HepG2 (cell line): ENCODE results near the gene CHCHD3. TPM values are rescaled to one million over a fixed set of nuclear protein-coding genes. Genes with fewer than 3 reads are reported as not detected.

Source experiments
- ATAC-seq: fragments of 200-7000 bp; cut with Tn5 transposase; 3 replicates; pipeline ENCODE4 v1.9.1; 2020; ENCODE audit warnings: mild to moderate bottlenecking, moderate library complexity
- BruUV-seq: library from RNA; stranded (reverse); fragments of 400-500 nt; replicated peaks from 2 replicates; lab custom pipeline; 2021; lab: Mats Ljungman, UMichigan
- CTCF ChIA-PET: fragments of 300-600 bp; formaldehyde crosslinking; extraction: SDS; loops from one replicate; lab custom pipeline; 2021; ENCODE audit warnings: low total read pairs, inconsistent platforms, low intra/inter-chr PET ratio; lab: Yijun Ruan, JAX
- POLR2A ChIA-PET: fragments of 350-600 bp; sonication (Branson Sonifier 250); formaldehyde crosslinking; loops from one replicate; lab custom pipeline; 2020; ENCODE audit warnings: antibody characterized with exemption, inconsistent platforms; lab: Yijun Ruan, JAX
- DNase-seq: peaks from one replicate; pipeline ENCODE4 v3.0.0-alpha.2; 2015; ENCODE audit warnings: low spot score
- FAIRE-seq: peaks from 3 replicates; lab custom pipeline; 2011; peaks lifted over from hg19 to GRCh38; lab: Jason Lieb, UNC
- H2AFZ ChIP-seq: one replicate; pipeline ENCODE4 v1.6.1; 2011; ENCODE audit warnings: low read length, inconsistent platforms
- H3K27ac ChIP-seq: fragments of 300-600 bp; 3 replicates; pipeline ENCODE4 v1.8.0; 2011; ENCODE audit warnings: mixed run types, mild to moderate bottlenecking, mixed read lengths, low read length, inconsistent platforms; ENCODE audit not compliant: insufficient read depth; ENCODE audit errors: extremely low read length
- H3K27me3 ChIP-seq, 2 experiments: fragments of 200-600 bp in 1 of 2; 2 replicates in 1 of 2; 3 replicates in 1 of 2; pipeline versions ENCODE4 v1.6.0 to v1.8.0; 2011; ENCODE audit warnings: low read length in 2 of 2, mild to moderate bottlenecking in 2 of 2, moderate library complexity in 2 of 2, inconsistent platforms in 1 of 2; ENCODE audit not compliant: insufficient read depth in 2 of 2, control insufficient read depth in 1 of 2
- H3K36me3 ChIP-seq, 2 experiments: fragments of 200-600 bp in 1 of 2; replicated peaks in 1 of 2; 2 replicates in 1 of 2; 3 replicates in 1 of 2; pipeline versions ENCODE4 v1.5.1 to v1.8.0; 2011; ENCODE audit warnings: low read length in 2 of 2, inconsistent platforms in 1 of 2; ENCODE audit not compliant: insufficient read depth in 2 of 2, control insufficient read depth in 1 of 2
- H3K4me1 ChIP-seq: 2 replicates; pipeline ENCODE4 v1.5.1; 2012; ENCODE audit warnings: low read length, inconsistent platforms; ENCODE audit not compliant: insufficient read depth
- H3K4me2 ChIP-seq: 2 replicates; pipeline ENCODE4 v1.6.0; 2011; ENCODE audit warnings: low read depth, low read length, inconsistent platforms
- H3K4me3 ChIP-seq, 3 experiments: fragments of 200-600 bp in 1 of 3; sonication (generic), shearing (Covaris generic) in 1 of 3; replicated peaks in 1 of 3; 2 replicates each; pipeline ENCODE4 v1.5.1; 2011 to 2016; ENCODE audit warnings: low read length in 3 of 3, inconsistent platforms in 2 of 3, low read depth in 2 of 3, mild to moderate bottlenecking in 2 of 3, control low read depth in 1 of 3, mixed read lengths in 1 of 3; ENCODE audit not compliant: insufficient read depth in 1 of 3
- H3K79me2 ChIP-seq: one replicate; pipeline ENCODE4 v1.6.1; 2011; ENCODE audit warnings: low read length, inconsistent platforms; ENCODE audit not compliant: insufficient read depth
- H3K9ac ChIP-seq: 2 replicates; pipeline ENCODE4 v1.6.0; 2011; ENCODE audit warnings: mild to moderate bottlenecking, low read depth, low read length, inconsistent platforms; ENCODE audit not compliant: insufficient read depth
- H3K9me3 ChIP-seq: 2 replicates; pipeline ENCODE4 v1.5.1; 2012; ENCODE audit warnings: mild to moderate bottlenecking, low read length
- H4K20me1 ChIP-seq: 2 replicates; pipeline ENCODE4 v1.6.0; 2011; ENCODE audit warnings: inconsistent platforms, mild to moderate bottlenecking, low read length, moderate library complexity; ENCODE audit not compliant: insufficient read depth
- HDAC2 ChIP-seq: sonication (generic); formaldehyde crosslinking; IDR thresholded peaks from 2 replicates; pipeline ENCODE4 v1.4.0; 2020; ENCODE audit warnings: missing genetic modification reagents
- HES4 ChIP-seq: sonication (generic); formaldehyde crosslinking; IDR thresholded peaks from 2 replicates; pipeline ENCODE4 v1.9.0; 2021; ENCODE audit warnings: mild to moderate bottlenecking, missing genetic modification reagents, borderline replicate concordance
- HNRNPUL1 ChIP-seq: fragments of 200-400 bp; formaldehyde crosslinking; IDR thresholded peaks from 2 replicates; pipeline ENCODE4 v1.6.1; 2017; ENCODE audit warnings: low read depth, mild to moderate bottlenecking, low read length, moderate library complexity
- NCOA1 ChIP-seq: sonication (generic); formaldehyde crosslinking; IDR thresholded peaks from 2 replicates; pipeline ENCODE4 v1.9.0; 2021; ENCODE audit warnings: missing genetic modification reagents
- NFIC ChIP-seq: IDR thresholded peaks from 2 replicates; pipeline ENCODE4 v1.6.1; 2012; ENCODE audit warnings: mild to moderate bottlenecking, low read length, inconsistent platforms
- SP140L ChIP-seq: sonication (generic); formaldehyde crosslinking; IDR thresholded peaks from 2 replicates; pipeline ENCODE4 v1.4.0; 2020; ENCODE audit warnings: missing genetic modification reagents, borderline replicate concordance
- TEAD3 ChIP-seq: optimal IDR thresholded peaks from 2 replicates; pipeline ENCODE3; 2016; ENCODE audit warnings: borderline replicate concordance
- ZBTB1 ChIP-seq: sonication (generic); formaldehyde crosslinking; IDR thresholded peaks from 2 replicates; pipeline ENCODE4 v1.4.0; 2020; ENCODE audit warnings: missing genetic modification reagents, borderline replicate concordance
- ZHX1 ChIP-seq: sonication (generic); formaldehyde crosslinking; IDR thresholded peaks from 2 replicates; pipeline ENCODE4 v1.8.1; 2022; ENCODE audit warnings: low read depth, mild to moderate bottlenecking, missing genetic modification reagents
- ZNF513 ChIP-seq: sonication (generic); formaldehyde crosslinking; conservative IDR thresholded peaks from 2 replicates; pipeline ENCODE4 v1.5.0; 2020; ENCODE audit warnings: missing genetic modification reagents
- ZNF597 ChIP-seq: sonication (generic); formaldehyde crosslinking; IDR thresholded peaks from 2 replicates; pipeline ENCODE4 v1.5.0; 2020; ENCODE audit warnings: missing genetic modification reagents
- ZNF7 ChIP-seq: IDR thresholded peaks from 2 replicates; pipeline ENCODE4 v1.6.1; 2016; ENCODE audit warnings: missing biosample characterization, missing genetic modification reagents
- ZNF782 ChIP-seq: sonication (generic); formaldehyde crosslinking; IDR thresholded peaks from 2 replicates; pipeline ENCODE4 v1.4.0; 2020; ENCODE audit warnings: missing genetic modification reagents, mild to moderate bottlenecking, borderline replicate concordance
- ZNF883 ChIP-seq: sonication (generic); formaldehyde crosslinking; IDR thresholded peaks from 2 replicates; pipeline ENCODE4 v1.5.1; 2020; ENCODE audit warnings: mild to moderate bottlenecking, missing genetic modification reagents; ENCODE audit errors: not compliant biosample characterization
- WGBS: methylation state at CpG from one replicate; pipeline ENCODE4 v1.1.6; 2017; ENCODE audit warnings: low lambda C conversion rate; 5-methylcytosine and 5-hydroxymethylcytosine counted together
- in situ Hi-C: cut with HindIII; loops from 2 replicates; pipeline ENCODE4 v1.10.0; 2017; ENCODE audit warnings: low pct_unique_long_range_greater_than_20kb; ENCODE audit not compliant: extremely low pct_ligation_motif_present
- intact Hi-C: fragments of 100-400 bp; cut with micrococcal nuclease; formaldehyde crosslinking; loops from one replicate; pipeline ENCODE4 v1.10.0; 2022; ENCODE audit not compliant: unreplicated experiment
- polyA plus RNA-seq, 8 experiments: library from polyadenylated mRNA; depleted of rRNA in 3 of 8; stranded (reverse) in 7 of 8; unstranded in 1 of 8; fragments of >200 nt; fragmentation: Illumina TruSeq in 4 of 8; extraction: Trizol in 4 of 8; gene quantifications; 2 replicates each; pipeline versions ENCODE4 v1.2.1 to v1.2.3, GENCODE V29; 2011 to 2016; ENCODE audit warnings: low read depth in 4 of 8, missing spikeins in 1 of 8, mixed read lengths in 1 of 8; ENCODE audit not compliant: insufficient read depth in 1 of 8
- total RNA-seq, 5 experiments: library from RNA; depleted of rRNA; stranded (reverse); fragments of >200 nt; fragmentation: Illumina TruSeq; extraction: Trizol; gene quantifications; 2 replicates each; pipeline ENCODE4 v1.2.3, GENCODE V29; 2016; ENCODE audit warnings: low read depth in 1 of 5

CHCHD3 gene
- total and polyA plus RNA-seq, 2 of the 13 experiments (the other 11 are each of a cell fraction or from before 2014, with no cell fraction given): 32.7 to 86.8 TPM

GRCh38 chr7:132891554-132891953 is 190.3 kb downstream of the CHCHD3 start:
- H2AFZ ChIP-seq: no peak overlapping the region
- ATAC-seq (no peak), FAIRE-seq (no peak), DNase-seq (no peak)
- H3K9ac ChIP-seq: no peak overlapping the region
- in situ Hi-C loops (no loop called here), intact Hi-C loops (no loop called here)
- no peak overlapping the region for H3K4me3 ChIP-seq
- no peaks in the 10 kb centered on the region for H3K79me2 ChIP-seq
- 97% methylated on average over 3 of the region's 3 CpGs for WGBS
- BruUV-seq: no TSS peak
- TF ChIP-seq HES4 (CRISPR knock-in tag): no peak
- no peak for TF ChIP-seq ZHX1 (CRISPR knock-in tag)
- no peak for TF ChIP-seq ZNF7
- TF ChIP-seq HDAC2 (CRISPR knock-in tag): no peak
- no peak for TF ChIP-seq ZNF883
- no peak for TF ChIP-seq TEAD3
- no peak for TF ChIP-seq ZNF782 (CRISPR knock-in tag)
- no peak for TF ChIP-seq ZNF597
- TF ChIP-seq NFIC: no peak
- no peak for TF ChIP-seq NCOA1 (CRISPR knock-in tag)
- TF ChIP-seq SP140L (CRISPR knock-in tag): no peak
- no peak for TF ChIP-seq ZBTB1 (CRISPR knock-in tag)
- no peak for TF ChIP-seq HNRNPUL1
- TF ChIP-seq ZNF513 (CRISPR knock-in tag): no peak
- H3K9me3 ChIP-seq: peaks cover 11% of the 10 kb centered on the region; the same call in 1 of the 2 replicates
- no peak overlapping the region for H3K27ac ChIP-seq
- H4K20me1 ChIP-seq: no peaks in the 10 kb centered on the region
- H3K36me3 ChIP-seq: no peaks in the 10 kb centered on the region
- ChIA-PET POLR2A (no interaction called here), CTCF (no interaction called here)
- H3K4me2 ChIP-seq: no peak overlapping the region
- no peaks in the 10 kb centered on the region for H3K27me3 ChIP-seq
- H3K4me1 ChIP-seq: no peaks in the 10 kb centered on the region
